ENCODE measurements around the gene DPY19L1.

The DPY19L1 gene

DNA sequence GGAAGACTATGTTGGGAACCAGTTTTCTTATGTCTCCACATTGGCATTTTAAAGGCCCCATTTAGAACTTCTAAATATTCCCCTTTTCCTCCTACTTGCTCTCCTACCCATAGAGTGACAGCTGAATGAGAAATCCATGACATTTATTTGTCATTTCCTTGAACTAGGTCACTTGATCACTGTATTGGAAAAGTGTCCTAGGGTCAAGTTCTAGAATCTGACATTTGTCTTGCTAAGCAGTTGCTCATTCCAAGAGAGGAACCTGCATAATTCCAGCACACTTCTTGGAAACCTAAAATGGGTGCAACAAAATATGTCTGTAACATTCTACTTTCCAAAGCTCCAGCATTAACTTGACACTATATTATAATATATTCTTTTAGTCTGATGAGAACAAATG lies 3.6 kb upstream of the DPY19L1 start:
- DNase-seq (ENCODE audit: insufficient read length), result no peak
- no peak for FAIRE-seq
- no peak for TF ChIP-seq TAF1 (IDR thresholded peaks at IDR 0.05; ENCODE audit: borderline replicate concordance, low read depth, low read length)
- no peak for TF ChIP-seq POLR2AphosphoS5 (IDR thresholded peaks at IDR 0.05; ENCODE audit: low read depth, low read length)
- no peak for TF ChIP-seq POLR2A (IDR thresholded peaks at IDR 0.05; ENCODE audit: low read depth, low read length)

DNA sequence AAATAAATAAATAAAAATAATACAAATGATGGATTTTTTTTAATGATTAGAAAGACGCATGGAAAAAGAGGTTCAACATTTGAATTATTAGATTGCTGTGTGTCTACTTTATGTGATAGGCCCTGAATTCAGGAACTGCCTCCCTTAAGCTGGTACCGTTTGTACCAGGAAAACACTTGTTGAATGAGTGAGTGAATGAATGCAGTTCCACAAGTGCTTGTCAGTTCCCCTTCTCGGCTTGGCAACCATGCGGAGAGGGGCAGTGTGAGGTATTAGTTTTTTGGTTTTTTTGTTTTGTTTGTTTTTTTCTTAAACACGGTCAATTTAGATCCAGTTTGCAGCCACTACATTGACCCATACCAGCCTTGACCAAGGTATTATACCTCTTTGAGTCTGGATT lies 2.1 kb upstream of the DPY19L1 start:
- TF ChIP-seq POLR2A (IDR thresholded peaks at IDR 0.05; ENCODE audit: low read depth, low read length) (no peak), POLR2AphosphoS5 (IDR thresholded peaks at IDR 0.05; ENCODE audit: low read depth, low read length) (no peak), TAF1 (IDR thresholded peaks at IDR 0.05; ENCODE audit: borderline replicate concordance, low read depth, low read length) (no peak)
- FAIRE-seq, result no peak
- no peak for DNase-seq (ENCODE audit: insufficient read length)

DNA sequence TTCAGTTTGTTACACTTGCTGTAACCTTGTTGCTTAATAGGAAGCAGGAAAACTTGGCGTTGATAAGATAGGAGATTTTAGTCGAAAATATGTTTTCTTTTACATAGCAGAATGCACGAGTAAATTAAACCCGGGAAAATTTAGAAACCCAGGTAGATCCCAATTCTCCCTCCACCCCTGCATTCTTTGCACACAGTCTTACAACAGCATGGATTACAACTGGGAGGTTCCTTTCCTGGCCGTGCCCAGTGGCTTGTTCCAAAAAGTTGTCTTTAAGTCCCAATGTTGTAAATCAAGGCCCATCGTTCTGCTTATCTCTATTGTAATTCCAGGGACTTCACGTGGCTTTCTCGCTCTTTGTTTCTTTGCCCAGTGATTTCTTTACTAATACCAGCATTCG lies 1.1 kb upstream of the DPY19L1 start:
- TF ChIP-seq POLR2AphosphoS5 (IDR thresholded peaks at IDR 0.05; ENCODE audit: low read depth, low read length), result no peak
- TF ChIP-seq TAF1 (IDR thresholded peaks at IDR 0.05; ENCODE audit: borderline replicate concordance, low read depth, low read length), result no peak
- TF ChIP-seq POLR2A (IDR thresholded peaks at IDR 0.05; ENCODE audit: low read depth, low read length), result no peak
- no peak for DNase-seq (ENCODE audit: insufficient read length)
- no peak for FAIRE-seq

DNA sequence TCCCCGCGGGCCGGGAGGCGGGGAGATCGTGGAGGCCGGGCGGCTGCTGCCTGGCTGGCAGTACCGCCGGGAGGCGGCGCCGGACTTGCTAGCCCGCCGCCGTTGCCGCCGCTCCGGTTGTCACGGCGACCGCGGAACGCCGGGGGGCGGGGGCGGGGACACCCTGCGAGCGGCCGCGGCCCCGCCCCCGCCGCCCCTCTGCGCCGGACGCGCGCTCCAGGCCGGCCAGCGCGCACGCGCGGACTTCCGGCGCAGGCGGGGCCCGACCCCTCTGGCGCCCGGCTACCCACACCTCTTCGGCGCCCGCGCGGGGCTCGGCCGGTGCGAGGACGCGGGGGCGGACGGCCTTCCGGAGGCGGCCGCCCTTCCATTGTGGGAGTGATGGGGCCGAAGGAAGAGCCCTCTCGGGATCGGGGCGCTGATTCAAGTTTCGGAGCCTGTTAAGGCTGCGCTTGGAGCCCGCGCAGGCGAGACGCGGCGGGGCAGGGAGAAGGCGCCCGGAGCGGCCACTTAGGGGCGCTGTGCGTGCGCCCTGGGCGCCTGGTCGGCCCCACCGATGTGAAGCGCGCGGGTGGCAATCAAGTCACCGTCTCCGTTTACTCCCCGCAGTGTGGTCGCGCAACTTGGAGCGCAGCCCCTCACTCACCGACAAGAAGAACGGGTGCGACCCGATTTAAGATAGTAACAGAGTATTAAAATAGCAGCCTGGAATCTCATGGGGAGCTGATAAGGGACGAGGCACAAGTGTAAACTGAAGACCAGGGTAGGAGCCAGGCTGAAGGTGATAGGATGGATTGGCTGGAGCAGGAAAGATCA lies 449 bp upstream of the DPY19L1 start:
- DNase-seq (ENCODE audit: insufficient read length) (peak; percentile 81), FAIRE-seq (peak; percentile 86)
- no peak for TF ChIP-seq POLR2A (IDR thresholded peaks at IDR 0.05; ENCODE audit: low read depth, low read length)
- no peak for TF ChIP-seq POLR2AphosphoS5 (IDR thresholded peaks at IDR 0.05; ENCODE audit: low read depth, low read length)
- TF ChIP-seq TAF1 (IDR thresholded peaks at IDR 0.05; ENCODE audit: borderline replicate concordance, low read depth, low read length), result no peak

DNA sequence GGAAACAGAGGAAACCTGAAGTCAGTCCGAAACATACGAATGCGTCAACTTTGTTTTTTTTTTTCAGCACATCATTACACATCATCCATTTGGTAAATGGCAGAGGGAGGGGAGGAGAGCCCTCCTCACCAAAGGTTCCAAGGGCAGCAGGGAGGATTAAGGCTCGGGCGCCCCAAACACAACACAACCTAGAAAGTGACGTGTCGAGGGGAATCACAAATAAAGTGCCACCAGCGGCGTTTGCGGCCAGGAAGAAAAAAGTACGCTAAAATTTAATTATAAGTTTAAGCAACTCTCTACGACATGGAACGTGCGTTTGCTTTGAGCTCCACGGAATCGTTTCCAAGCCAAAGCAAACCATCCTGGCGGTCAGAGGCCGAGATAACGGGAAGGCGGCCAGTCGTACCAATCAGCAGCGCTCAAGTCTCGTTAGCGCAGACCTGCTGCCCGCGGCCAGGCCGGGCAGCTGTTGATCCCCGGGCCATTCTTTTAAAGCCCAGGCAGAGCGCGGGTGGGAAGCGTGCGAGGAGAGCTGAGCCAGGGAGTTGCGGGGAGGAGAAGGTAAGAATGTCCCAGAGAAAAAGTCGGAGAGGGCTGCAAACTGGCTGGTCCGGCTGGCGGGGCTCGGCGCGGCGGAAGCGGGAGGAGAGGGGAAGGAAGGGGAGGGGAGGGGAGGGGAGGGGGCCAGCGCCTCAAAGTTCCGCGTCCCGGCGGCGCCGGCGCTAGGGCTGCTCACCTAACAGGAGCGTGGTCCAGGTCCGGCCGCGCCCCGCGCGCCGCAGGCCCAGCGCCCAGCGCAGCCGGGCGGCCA lies 719 bp downstream of the DPY19L1 start:
- TF ChIP-seq TAF1 (IDR thresholded peaks at IDR 0.05; ENCODE audit: borderline replicate concordance, low read depth, low read length), result no peak
- TF ChIP-seq POLR2AphosphoS5 (IDR thresholded peaks at IDR 0.05; ENCODE audit: low read depth, low read length), result no peak
- TF ChIP-seq POLR2A (IDR thresholded peaks at IDR 0.05; ENCODE audit: low read depth, low read length), result no peak
- FAIRE-seq (no peak), DNase-seq (ENCODE audit: insufficient read length) (peak; percentile 13)

DNA sequence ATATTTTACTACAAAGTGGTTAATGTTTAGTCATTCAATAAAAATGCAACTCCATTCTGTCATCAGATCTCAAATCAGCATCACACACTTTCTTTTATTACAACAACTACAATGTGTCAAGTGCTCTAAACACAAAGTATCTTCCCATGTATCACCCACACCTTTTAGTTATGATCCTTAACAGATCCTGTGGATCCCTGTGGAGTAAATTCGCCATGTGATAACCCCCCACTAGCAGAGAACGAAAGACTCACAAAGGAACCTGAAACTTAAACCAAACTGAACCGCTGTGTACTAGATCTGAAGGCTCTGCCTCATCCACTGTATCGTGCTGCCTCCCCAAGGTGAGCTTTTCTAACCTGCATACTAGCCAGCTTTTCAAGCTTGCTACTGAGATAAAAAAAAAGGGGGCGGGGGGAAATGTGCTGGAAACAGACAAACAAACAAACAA lies 1.7 kb downstream of the DPY19L1 start:
- TF ChIP-seq POLR2A (IDR thresholded peaks at IDR 0.05; ENCODE audit: low read depth, low read length) (no peak), POLR2AphosphoS5 (IDR thresholded peaks at IDR 0.05; ENCODE audit: low read depth, low read length) (no peak), TAF1 (IDR thresholded peaks at IDR 0.05; ENCODE audit: borderline replicate concordance, low read depth, low read length) (no peak)
- no peak for DNase-seq (ENCODE audit: insufficient read length)
- FAIRE-seq, result peak; percentile 40

DNA sequence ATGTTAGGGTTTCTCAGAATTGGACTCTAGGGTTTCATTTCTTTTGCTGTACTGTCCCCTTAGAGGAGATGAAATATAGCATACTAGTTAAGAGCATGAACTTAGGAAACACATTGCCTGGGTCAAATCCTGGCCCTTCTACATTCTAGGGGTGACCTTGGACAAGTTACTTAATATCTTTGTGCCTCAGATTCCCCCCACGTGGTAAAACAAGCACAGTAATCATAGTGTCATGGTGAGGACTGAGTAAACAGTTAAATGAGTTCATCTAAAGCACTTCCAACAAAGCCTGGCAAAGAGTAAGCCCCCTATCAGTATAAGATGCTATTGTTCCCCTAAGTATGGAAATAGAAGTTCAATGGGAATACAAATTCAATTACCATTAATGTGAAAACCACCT lies 5.1 kb downstream of the DPY19L1 start:
- no peak for TF ChIP-seq POLR2AphosphoS5 (IDR thresholded peaks at IDR 0.05; ENCODE audit: low read depth, low read length)
- no peak for TF ChIP-seq POLR2A (IDR thresholded peaks at IDR 0.05; ENCODE audit: low read depth, low read length)
- TF ChIP-seq TAF1 (IDR thresholded peaks at IDR 0.05; ENCODE audit: borderline replicate concordance, low read depth, low read length), result no peak
- DNase-seq (ENCODE audit: insufficient read length), result no peak
- FAIRE-seq, result no peak

DNA sequence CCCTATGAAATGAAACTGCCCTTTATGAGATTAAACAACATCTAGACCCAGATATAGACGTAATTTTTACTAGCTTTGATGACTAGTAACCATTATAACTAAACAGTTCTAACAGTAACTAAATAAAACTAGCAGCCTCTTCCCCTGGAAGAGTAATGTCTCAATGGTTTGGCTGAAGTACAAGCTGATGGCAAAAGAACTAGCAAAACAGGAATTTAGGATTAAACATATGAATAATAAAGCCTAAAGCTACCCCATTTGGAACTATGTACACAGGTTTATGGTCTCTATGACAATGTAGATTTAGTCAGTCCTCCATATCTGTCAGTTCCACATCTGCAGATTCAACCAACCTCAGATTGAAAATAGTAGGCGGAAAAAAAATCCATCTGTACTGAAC lies 6.4 kb downstream of the DPY19L1 start:
- DNase-seq (ENCODE audit: insufficient read length) (no peak), FAIRE-seq (no peak)

DNA sequence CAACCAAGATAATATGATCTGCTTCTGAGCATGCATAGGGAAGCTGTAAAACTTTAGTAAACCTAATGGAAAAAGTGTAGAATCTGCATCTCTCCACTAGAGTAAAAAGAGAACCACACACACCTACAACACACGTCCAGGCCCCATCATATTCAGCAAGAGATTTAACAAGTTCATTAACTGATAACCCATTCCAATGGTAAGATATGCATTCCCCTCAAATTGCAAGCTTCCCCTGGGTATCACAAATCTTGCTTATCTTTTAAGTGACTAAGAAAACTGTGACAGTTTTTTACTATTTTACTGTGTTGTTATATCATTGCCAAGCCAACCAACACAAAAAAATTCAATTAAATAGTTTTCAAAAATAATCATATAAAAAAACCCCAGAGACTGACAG lies 8.0 kb downstream of the DPY19L1 start:
- no peak for DNase-seq (ENCODE audit: insufficient read length)
- TF ChIP-seq POLR2AphosphoS5 (IDR thresholded peaks at IDR 0.05; ENCODE audit: low read depth, low read length) (no peak), POLR2A (IDR thresholded peaks at IDR 0.05; ENCODE audit: low read depth, low read length) (no peak), TAF1 (IDR thresholded peaks at IDR 0.05; ENCODE audit: borderline replicate concordance, low read depth, low read length) (no peak)
- FAIRE-seq, result no peak

More for the DNA sequence above, 6.4 kb downstream of the DPY19L1 start:
- TF ChIP-seq TAF1 (IDR thresholded peaks at IDR 0.05; ENCODE audit: borderline replicate concordance, low read depth, low read length) (no peak), POLR2A (IDR thresholded peaks at IDR 0.05; ENCODE audit: low read depth, low read length) (no peak), POLR2AphosphoS5 (IDR thresholded peaks at IDR 0.05; ENCODE audit: low read depth, low read length) (no peak)

DNA sequence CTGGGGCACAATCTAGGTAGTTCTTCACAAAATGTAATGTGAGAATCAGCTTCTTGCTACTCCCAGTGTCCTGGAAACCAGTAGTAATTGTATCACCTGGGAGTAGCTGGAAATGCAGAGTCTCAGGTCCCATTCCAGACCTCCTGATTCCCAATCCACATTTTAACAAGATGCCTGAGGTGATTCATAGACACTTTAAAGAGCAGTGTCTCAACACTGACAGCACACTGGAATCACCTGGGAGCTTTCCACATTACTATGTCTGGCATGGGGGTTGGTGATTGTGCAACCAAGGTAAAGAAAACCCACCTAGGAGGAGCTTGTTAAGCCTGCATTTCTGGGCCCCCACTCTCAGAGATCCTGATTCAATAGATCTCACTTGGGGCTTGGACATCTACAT lies 11.1 kb downstream of the DPY19L1 start:
- FAIRE-seq, result no peak
- no peak for DNase-seq (ENCODE audit: insufficient read length)
- TF ChIP-seq TAF1 (IDR thresholded peaks at IDR 0.05; ENCODE audit: borderline replicate concordance, low read depth, low read length), result no peak
- TF ChIP-seq POLR2A (IDR thresholded peaks at IDR 0.05; ENCODE audit: low read depth, low read length), result no peak
- TF ChIP-seq POLR2AphosphoS5 (IDR thresholded peaks at IDR 0.05; ENCODE audit: low read depth, low read length), result no peak

DNA sequence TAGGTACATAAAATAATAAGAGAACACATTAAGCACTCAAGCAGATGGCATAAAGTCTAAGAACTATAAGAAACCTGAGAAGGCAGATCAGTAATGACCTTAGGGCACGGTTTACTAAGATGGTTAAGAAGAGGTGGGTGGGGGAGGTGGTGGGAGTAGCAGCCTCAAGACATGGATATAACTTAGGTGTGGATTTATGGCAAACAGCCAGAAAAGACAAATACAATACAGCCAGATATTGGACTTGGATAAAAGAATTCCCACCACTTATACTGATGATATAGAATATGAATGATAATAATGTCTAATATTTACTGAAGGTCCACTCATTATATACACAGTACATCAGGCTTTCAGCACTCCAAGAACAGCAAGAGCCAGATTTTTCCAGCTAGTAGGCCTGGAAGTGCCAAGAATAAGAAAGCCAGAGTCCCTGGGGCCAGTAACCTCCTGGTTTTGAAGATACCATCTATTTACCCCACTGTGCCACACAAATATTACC lies 11.9 kb downstream of the DPY19L1 start:
- TF ChIP-seq POLR2A (IDR thresholded peaks at IDR 0.05; ENCODE audit: low read depth, low read length), result no peak
- TF ChIP-seq TAF1 (IDR thresholded peaks at IDR 0.05; ENCODE audit: borderline replicate concordance, low read depth, low read length), result no peak
- TF ChIP-seq POLR2AphosphoS5 (IDR thresholded peaks at IDR 0.05; ENCODE audit: low read depth, low read length), result no peak
- FAIRE-seq (no peak), DNase-seq (ENCODE audit: insufficient read length) (no peak)
